Activated CD4-positive, alpha-beta T cell treated with anti-CD3 and anti-CD28 coated beads for 36 hours (primary cell): ENCODE results near the gene SNAP91. TPM values are rescaled to one million over a fixed set of nuclear protein-coding genes. Genes with fewer than 3 reads are reported as not detected.

Experiments
- ATAC-seq: fragments of 200-7000 bp; cut with Tn5 transposase; one replicate; pipeline ENCODE4 v1.10.0; 2021; ENCODE audit warnings: mild to moderate bottlenecking, moderate library complexity
- CTCF ChIA-PET: fragments of 350-600 bp; sonication (Branson Sonifier 250); formaldehyde crosslinking; loops from one replicate; lab custom pipeline; 2021; ENCODE audit warnings: antibody characterized with exemption; lab: Charles Lee
- POLR2A ChIA-PET: fragments of 350-600 bp; sonication (Branson Sonifier 250); formaldehyde crosslinking; loops from one replicate; lab custom pipeline; 2021; ENCODE audit warnings: antibody characterized with exemption, inconsistent platforms; lab: Charles Lee
- DNase-seq: peaks from one replicate; pipeline ENCODE4 v3.0.0-alpha.2; 2020
- H3K27ac Mint-ChIP-seq: one replicate; pipeline ENCODE4 v1.8.0; 2021; ENCODE audit warnings: mixed read lengths
- H3K27me3 Mint-ChIP-seq: one replicate; pipeline ENCODE4 v1.8.0; 2021; ENCODE audit warnings: mixed read lengths
- H3K36me3 Mint-ChIP-seq: one replicate; pipeline ENCODE4 v1.8.0; 2021; ENCODE audit warnings: low read depth, mixed read lengths
- H3K4me1 Mint-ChIP-seq: one replicate; pipeline ENCODE4 v1.8.0; 2021; ENCODE audit warnings: mixed read lengths
- H3K4me3 Mint-ChIP-seq: one replicate; pipeline ENCODE4 v1.8.0; 2021; ENCODE audit warnings: mild to moderate bottlenecking, moderate library complexity, mixed read lengths
- H3K9me3 Mint-ChIP-seq: one replicate; pipeline ENCODE4 v1.8.0; 2021; ENCODE audit warnings: low read depth, mixed read lengths
- intact Hi-C, 2 experiments: fragments of 100-400 bp; cut with DNase I in 1 of 2; cut with micrococcal nuclease in 1 of 2; formaldehyde crosslinking; loops; one replicate each; pipeline versions ENCODE4 v1.14.2 to v1.15.1; 2022 to 2024; cut with DNase I, micrococcal nuclease
- total RNA-seq, 2 experiments: library from RNA; stranded (reverse); gene quantifications; one replicate each; pipeline ENCODE4 v1.2.3, GENCODE V29; 2021

Gene SNAP91
- total RNA-seq, 2 experiments from 2014 or later: not detected

DNA sequence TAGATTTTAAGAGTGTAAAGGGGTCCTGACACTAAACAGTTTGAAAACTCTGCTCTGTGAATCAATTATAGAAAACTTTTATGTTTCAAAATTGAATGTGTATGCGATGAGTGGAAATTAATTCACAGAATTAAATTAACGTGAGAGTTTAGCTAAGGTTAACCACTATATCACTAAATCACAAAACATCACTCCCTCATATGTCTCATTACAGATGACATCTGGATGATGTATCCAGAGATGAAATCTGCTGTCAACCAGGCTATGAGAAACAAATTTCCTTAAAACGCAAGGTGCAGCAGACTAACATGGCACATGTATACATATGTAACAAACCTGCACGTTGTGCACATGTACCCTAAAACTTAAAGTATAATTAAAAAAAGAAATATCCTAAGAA, 169.2 kb downstream of the SNAP91 start:
- no peak for ATAC-seq
- intact Hi-C loops: no loop called here
- no peak for DNase-seq
- H3K36me3 Mint-ChIP-seq: no peaks in the 10 kb centered on the region
- no peaks in the 10 kb centered on the region for H3K4me1 Mint-ChIP-seq
- CTCF ChIA-PET: interaction anchor here (0.6 kb wide), 1 partner anchor 1983 kb away, joined by 3 read pairs; no protein-coding TSS in a partner anchor
- no peak overlapping the region for H3K27ac Mint-ChIP-seq
- POLR2A ChIA-PET: no interaction called here
- H3K27me3 Mint-ChIP-seq: no peaks in the 10 kb centered on the region
- H3K9me3 Mint-ChIP-seq: no peaks in the 10 kb centered on the region
- H3K4me3 Mint-ChIP-seq: no peak overlapping the region

DNA sequence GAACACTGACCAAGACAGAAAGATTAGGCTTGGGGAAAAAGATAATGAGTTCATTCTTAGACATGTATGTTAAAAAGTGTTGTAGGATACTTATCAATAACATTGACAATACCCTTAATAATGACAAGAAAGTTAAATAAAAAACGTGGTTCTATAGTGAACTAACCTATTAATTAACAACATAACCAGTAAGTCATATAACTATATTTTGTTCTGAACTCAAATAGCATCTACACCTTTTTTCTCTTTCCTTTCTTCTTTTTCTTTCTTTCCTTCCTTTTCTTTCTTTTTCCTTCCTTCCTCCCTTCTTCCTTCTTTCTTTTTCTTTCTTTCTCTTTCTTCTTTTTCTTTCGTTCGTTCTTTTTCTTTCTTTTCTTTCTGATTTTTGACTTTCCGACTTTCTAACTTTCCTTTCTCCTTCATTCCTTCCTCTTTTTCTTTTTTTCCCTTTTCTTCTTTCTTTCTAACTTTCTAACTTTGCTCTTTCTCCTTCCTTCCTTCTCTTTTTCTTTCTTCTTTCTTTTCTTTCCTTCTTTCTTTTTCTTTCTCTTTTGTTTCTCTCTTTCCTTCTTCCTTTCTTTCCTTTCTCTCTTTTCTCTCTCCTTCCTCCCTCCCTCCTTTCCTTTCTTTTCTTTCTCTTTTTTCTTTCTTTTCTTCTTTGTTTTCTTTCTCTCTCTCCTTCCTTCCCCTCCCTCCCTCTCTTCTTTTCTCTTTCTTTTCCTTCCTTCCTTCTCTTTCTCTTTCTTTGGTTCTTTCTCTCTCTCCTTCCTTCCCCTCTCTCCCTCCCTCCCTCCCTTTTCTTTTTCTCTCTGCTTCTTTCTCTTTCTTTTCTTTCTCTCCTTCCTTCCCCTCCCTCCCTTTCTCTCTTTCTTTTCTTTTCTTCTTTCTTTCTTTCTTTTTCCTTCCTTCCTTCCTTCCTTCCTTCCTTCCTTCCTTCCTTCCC, 172.0 kb downstream of the SNAP91 start:
- DNase-seq: no peak
- ATAC-seq: no peak
- ChIA-PET POLR2A (no interaction called here), CTCF (interaction anchor here (0.5 to 1.3 kb wide), 10 partner anchors 10 to 1786 kb away, joined by 3 to 7 read pairs (median 3); partner anchors contain the start of gene DOP1A)
- no peaks in the 10 kb centered on the region for H3K4me1 Mint-ChIP-seq
- no peaks in the 10 kb centered on the region for H3K36me3 Mint-ChIP-seq
- H3K9me3 Mint-ChIP-seq: no peaks in the 10 kb centered on the region
- no peak overlapping the region for H3K4me3 Mint-ChIP-seq
- no peaks in the 10 kb centered on the region for H3K27me3 Mint-ChIP-seq
- intact Hi-C loops: loop anchor here in 1 of 2 experiments (1.0 kb wide), 1 partner anchor 315 kb away; no protein-coding TSS in a partner anchor
- H3K27ac Mint-ChIP-seq: no peak overlapping the region

GRCh38 chr6:83536034-83536646, 172.8 kb downstream of the SNAP91 start:
- intact Hi-C loops: loop anchor here in 1 of 2 experiments (1.0 kb wide), 1 partner anchor 314 kb away; no protein-coding TSS in a partner anchor
- no peaks in the 10 kb centered on the region for H3K9me3 Mint-ChIP-seq
- POLR2A ChIA-PET: no interaction called here
- no peaks in the 10 kb centered on the region for H3K4me1 Mint-ChIP-seq
- no peaks in the 10 kb centered on the region for H3K27me3 Mint-ChIP-seq
- no peak overlapping the region for H3K27ac Mint-ChIP-seq
- H3K36me3 Mint-ChIP-seq: no peaks in the 10 kb centered on the region
- H3K4me3 Mint-ChIP-seq: no peak overlapping the region
- ATAC-seq: peak; percentile 44
- CTCF ChIA-PET: interaction anchor here (0.5 to 1.3 kb wide), 11 partner anchors 9 to 1787 kb away, joined by 3 to 7 read pairs (median 3); partner anchors contain the start of gene DOP1A
- DNase-seq: peak; percentile 69

GRCh38 chr6:83518816-83519480, 190.0 kb downstream of the SNAP91 start:
- CTCF ChIA-PET: interaction anchor here (1.4 kb wide), 1 partner anchor 8 kb away, joined by 3 read pairs; no protein-coding TSS in a partner anchor
- Mint-ChIP-seq H3K9me3 (no peaks in the 10 kb centered on the region), H3K27ac (no peak overlapping the region), H3K4me1 (no peaks in the 10 kb centered on the region), H3K27me3 (peaks cover 18% of the 10 kb centered on the region), H3K4me3 (no peak overlapping the region), H3K36me3 (no peaks in the 10 kb centered on the region)
- intact Hi-C loops: loop anchor here in 1 of 2 experiments (5.0 kb wide), 1 partner anchor 452 kb away; the partner anchor contains the start of genes DOP1A and UBE3D
- POLR2A ChIA-PET: no interaction called here
- ATAC-seq (no peak), DNase-seq (no peak)

DNA sequence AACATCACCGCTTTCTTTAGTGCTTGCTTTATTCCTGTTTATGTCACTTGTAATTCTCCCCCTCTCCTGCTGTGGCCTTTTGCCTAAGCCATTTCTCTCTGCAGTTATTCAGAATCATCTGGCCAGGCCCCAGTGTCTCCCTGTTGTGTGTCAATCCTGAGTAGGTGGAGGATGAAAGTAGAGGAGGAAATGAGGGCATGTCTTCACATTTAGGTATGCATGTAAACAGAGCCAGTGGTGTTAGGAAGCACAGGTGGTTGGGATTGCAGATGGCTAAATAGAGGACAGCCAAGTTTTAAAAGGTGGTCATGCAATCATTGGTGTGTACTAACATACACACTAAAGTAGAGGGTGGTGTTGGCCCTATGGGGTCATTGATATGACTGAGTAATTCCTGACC, 191.4 kb downstream of the SNAP91 start:
- CTCF ChIA-PET: interaction anchor here (0.7 kb wide), 1 partner anchor 1508 kb away, joined by 3 read pairs; no protein-coding TSS in a partner anchor
- POLR2A ChIA-PET: no interaction called here
- intact Hi-C loops: loop anchor here in 1 of 2 experiments (5.0 kb wide), 1 partner anchor 450 kb away; the partner anchor contains the start of genes DOP1A and UBE3D
- DNase-seq (no peak), ATAC-seq (no peak)
- H3K9me3 Mint-ChIP-seq: no peaks in the 10 kb centered on the region
- H3K27ac Mint-ChIP-seq: no peak overlapping the region
- no peak overlapping the region for H3K4me3 Mint-ChIP-seq
- H3K27me3 Mint-ChIP-seq: peaks cover 24% of the 10 kb centered on the region
- H3K36me3 Mint-ChIP-seq: no peaks in the 10 kb centered on the region
- no peaks in the 10 kb centered on the region for H3K4me1 Mint-ChIP-seq

- CTCF ChIA-PET: interaction anchor here (0.8 to 4.4 kb wide), 13 partner anchors 10 to 304 kb away, joined by 3 to 57 read pairs (median 4); no protein-coding TSS in a partner anchor
- intact Hi-C loops: loop anchor here (1.0 to 5.0 kb wide), 5 partner anchors 98 to 1243 kb away; partner anchors contain the start of genes DOP1A (in 2 of the 2) and UBE3D (in 1 of the 2)
- Mint-ChIP-seq H3K36me3 (no peaks in the 10 kb centered on the region), H3K4me3 (no peak overlapping the region), H3K4me1 (peaks cover 4% of the 10 kb centered on the region), H3K27ac (no peak overlapping the region), H3K9me3 (no peaks in the 10 kb centered on the region), H3K27me3 (peaks cover 30% of the 10 kb centered on the region)
- POLR2A ChIA-PET: no interaction called here
- DNase-seq (peak; percentile 23), ATAC-seq (no peak)
These were observed 193.9 kb downstream of the SNAP91 start for GRCh38 chr6:83514866-83515466.

DNA sequence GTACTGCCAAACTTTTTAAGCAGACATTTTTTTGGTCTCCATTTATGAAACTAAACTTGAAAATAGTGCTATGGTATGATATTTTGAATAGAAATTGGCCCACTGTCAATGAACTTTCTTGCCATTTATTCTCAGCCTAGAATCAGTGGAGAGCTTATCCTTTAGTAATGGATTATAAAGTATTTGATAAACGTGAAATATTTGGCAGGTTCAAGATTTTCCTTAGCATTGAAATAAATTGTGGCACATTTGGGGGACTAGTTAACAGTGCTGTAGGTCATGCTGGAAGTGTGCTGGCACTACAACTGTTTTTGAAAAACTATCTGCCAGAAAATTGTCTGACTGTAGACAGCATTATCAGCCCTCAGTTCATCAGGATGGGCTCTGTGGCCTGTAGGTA, 194.4 kb downstream of the SNAP91 start:
- ChIA-PET CTCF (interaction anchor here (0.6 to 4.4 kb wide), 16 partner anchors 10 to 1271 kb away, joined by 3 to 57 read pairs (median 4); no protein-coding TSS in a partner anchor), POLR2A (no interaction called here)
- DNase-seq (no peak), ATAC-seq (no peak)
- Mint-ChIP-seq H3K9me3 (no peaks in the 10 kb centered on the region), H3K4me1 (peaks cover 4% of the 10 kb centered on the region), H3K27ac (no peak overlapping the region), H3K27me3 (peaks cover 30% of the 10 kb centered on the region), H3K4me3 (no peak overlapping the region), H3K36me3 (no peaks in the 10 kb centered on the region)
- intact Hi-C loops: loop anchor here in 1 of 2 experiments (5.0 kb wide), 2 partner anchors 97 to 1242 kb away; no protein-coding TSS in a partner anchor

DNA sequence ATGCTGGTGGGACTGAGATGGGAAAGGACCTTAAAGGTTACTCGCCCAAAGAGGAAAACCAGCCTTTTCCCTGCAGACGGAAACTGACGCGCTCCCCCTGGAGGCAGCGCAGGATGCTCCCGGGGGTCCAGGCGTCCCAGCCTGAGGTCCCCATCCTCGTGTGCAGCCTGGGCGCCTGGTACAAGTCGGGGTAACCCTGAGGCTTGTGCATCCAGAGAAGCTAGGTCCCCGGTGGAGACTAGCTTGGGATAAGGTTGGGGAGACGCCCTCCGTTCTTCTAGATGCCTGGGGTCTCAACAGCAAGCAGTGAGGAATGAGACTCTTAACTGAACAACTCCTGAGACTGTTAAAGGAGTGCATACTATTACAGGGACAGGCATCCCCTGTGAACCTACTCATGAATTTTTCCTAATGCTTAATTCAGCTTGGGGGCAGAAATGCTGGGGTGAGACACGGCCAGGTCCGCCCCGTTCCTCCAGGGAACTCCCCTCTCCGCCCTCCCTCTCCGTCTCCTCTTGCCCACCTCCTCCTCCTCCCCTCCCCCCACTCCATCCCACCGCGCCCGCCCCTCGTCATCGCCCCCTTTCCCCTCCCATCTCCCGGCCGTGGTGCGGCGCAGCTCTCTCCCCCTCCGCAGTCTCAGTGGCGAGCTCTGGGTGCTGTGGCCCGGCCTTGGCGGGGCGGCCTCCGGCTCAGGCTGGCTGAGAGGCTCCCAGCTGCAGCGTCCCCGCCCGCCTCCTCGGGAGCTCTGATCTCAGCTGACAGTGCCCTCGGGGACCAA, 196.8 kb downstream of the SNAP91 start, which contains the start of gene PRSS35:
TSS of gene PRSS35 (plus strand) at position 634 of the 781 bp plus-strand sequence. CDS start 10,908 bp downstream, outside the sequence.
- ChIA-PET POLR2A (no interaction called here), CTCF (interaction anchor here (0.7 to 4.4 kb wide), 5 partner anchors 12 to 447 kb away, joined by 3 to 57 read pairs (median 18); partner anchors contain the start of gene UBE3D)
- DNase-seq (peak; percentile 36), ATAC-seq (peak; percentile 53)
- H3K4me1 Mint-ChIP-seq: peaks cover 4% of the 10 kb centered on the region
- H3K4me3 Mint-ChIP-seq: no peak within 1 kb of the TSS
- no peaks in the 10 kb centered on the region for H3K9me3 Mint-ChIP-seq
- intact Hi-C loops: loop anchor here in 1 of 2 experiments (5.0 kb wide), 2 partner anchors 95 to 1240 kb away; no protein-coding TSS in a partner anchor
- H3K36me3 Mint-ChIP-seq: no peaks in the 10 kb centered on the region
- peaks cover 32% of the 10 kb centered on the region for H3K27me3 Mint-ChIP-seq
- no peak within 1 kb of the TSS for H3K27ac Mint-ChIP-seq

- peaks cover 31% of the 10 kb centered on the region for H3K27me3 Mint-ChIP-seq
- H3K27ac Mint-ChIP-seq: no peak overlapping the region
- intact Hi-C loops: loop anchor here in 1 of 2 experiments (5.0 kb wide), 2 partner anchors 94 to 1239 kb away; no protein-coding TSS in a partner anchor
- no peak overlapping the region for H3K4me3 Mint-ChIP-seq
- DNase-seq (no peak), ATAC-seq (no peak)
- H3K36me3 Mint-ChIP-seq: no peaks in the 10 kb centered on the region
- POLR2A ChIA-PET: interaction anchor here (0.6 kb wide), 1 partner anchor 254 kb away, joined by 3 read pairs; no protein-coding TSS in a partner anchor
- H3K4me1 Mint-ChIP-seq: peaks cover 4% of the 10 kb centered on the region
- CTCF ChIA-PET: interaction anchor here (0.8 to 1.5 kb wide), 3 partner anchors 8 to 446 kb away, joined by 3 to 5 read pairs (median 5); partner anchors contain the start of gene UBE3D
- no peaks in the 10 kb centered on the region for H3K9me3 Mint-ChIP-seq
These were observed 197.6 kb downstream of the SNAP91 start for GRCh38 chr6:83511266-83511665.
